DMS79 (cell line): ENCODE data around the gene TRABD2A.
A peak's percentile ranks its signal among the peaks of the same experiment; 100 is the strongest.

Source experiments
- DNase-seq: peaks from one replicate; lab custom pipeline; 2025; lab: John Stamatoyannopoulos, UW

TRABD2A gene

GRCh38 chr2:84816426-84817026 is 64.4 kb downstream of the TRABD2A start:
- DNase-seq = no peak

GRCh38 chr2:84815146-84815545 is 65.7 kb downstream of the TRABD2A start:
- DNase-seq = no peak

GRCh38 chr2:84811839-84812431 is 68.9 kb downstream of the TRABD2A start:
- DNase-seq = no peak

GRCh38 chr2:84808279-84808678 is 72.6 kb downstream of the TRABD2A start:
- DNase-seq = peak; percentile 47

- peak; percentile 41 for DNase-seq
Measured at GRCh38 chr2:84807063-84807485, 73.8 kb downstream of the TRABD2A start.

GRCh38 chr2:84805250-84805958 is 75.5 kb downstream of the TRABD2A start:
- no peak for DNase-seq

GRCh38 chr2:84801811-84802210 is 79.1 kb downstream of the TRABD2A start:
- no peak for DNase-seq

GRCh38 chr2:84800194-84800805 is 80.6 kb downstream of the TRABD2A start:
- DNase-seq = no peak

- no peak for DNase-seq
Measured at GRCh38 chr2:84799772-84800171, 81.1 kb downstream of the TRABD2A start.

- no peak for DNase-seq
Measured at GRCh38 chr2:84797271-84797670, 83.6 kb downstream of the TRABD2A start.

GRCh38 chr2:84796798-84797197 is 84.1 kb downstream of the TRABD2A start:
- DNase-seq = no peak

GRCh38 chr2:84793641-84794040 is 87.2 kb downstream of the TRABD2A start:
- DNase-seq = no peak

- no peak for DNase-seq
Measured at GRCh38 chr2:84792856-84793522, 87.9 kb downstream of the TRABD2A start.

- DNase-seq = no peak
Measured at GRCh38 chr2:84788498-84788897, 92.4 kb downstream of the TRABD2A start.

GRCh38 chr2:84788027-84788426 is 92.9 kb downstream of the TRABD2A start:
- no peak for DNase-seq

- no peak for DNase-seq
Measured at GRCh38 chr2:84786601-84787000, 94.3 kb downstream of the TRABD2A start.

- DNase-seq = no peak
Measured at GRCh38 chr2:84785950-84786349, 94.9 kb downstream of the TRABD2A start.

- DNase-seq = peak; percentile 61
Measured at GRCh38 chr2:84782717-84783442, 98.0 kb downstream of the TRABD2A start.

- DNase-seq = peak; percentile 61
Measured at GRCh38 chr2:84781942-84782716, 98.8 kb downstream of the TRABD2A start.

GRCh38 chr2:84779781-84780180 is 101.1 kb downstream of the TRABD2A start:
- DNase-seq = no peak
